Hepatocyte (in vitro differentiated cells): ENCODE results near the gene USP10.

Experiments used
- EZH2phosphoT487 ChIP-seq: fragments of 200-600 bp; sonication (generic); IDR thresholded peaks from one replicate; pipeline ENCODE4 v1.6.1; 2018; ENCODE audit warnings: antibody characterized with exemption, mild to moderate bottlenecking, low read depth, moderate library complexity; ENCODE audit not compliant: unreplicated experiment, severe bottlenecking
- TF ChIP-seq, protein P1 (sequence below): fragments of 200-600 bp; sonication (generic); IDR thresholded peaks from 2 replicates; pipeline ENCODE4 v1.5.1; 2016; ENCODE audit warnings: antibody characterized with exemption, mild to moderate bottlenecking; ENCODE audit not compliant: poor library complexity

GRCh38 chr16:84817613-84818012, 117.8 kb downstream of the USP10 start:
- TF ChIP-seq, protein P1, sequence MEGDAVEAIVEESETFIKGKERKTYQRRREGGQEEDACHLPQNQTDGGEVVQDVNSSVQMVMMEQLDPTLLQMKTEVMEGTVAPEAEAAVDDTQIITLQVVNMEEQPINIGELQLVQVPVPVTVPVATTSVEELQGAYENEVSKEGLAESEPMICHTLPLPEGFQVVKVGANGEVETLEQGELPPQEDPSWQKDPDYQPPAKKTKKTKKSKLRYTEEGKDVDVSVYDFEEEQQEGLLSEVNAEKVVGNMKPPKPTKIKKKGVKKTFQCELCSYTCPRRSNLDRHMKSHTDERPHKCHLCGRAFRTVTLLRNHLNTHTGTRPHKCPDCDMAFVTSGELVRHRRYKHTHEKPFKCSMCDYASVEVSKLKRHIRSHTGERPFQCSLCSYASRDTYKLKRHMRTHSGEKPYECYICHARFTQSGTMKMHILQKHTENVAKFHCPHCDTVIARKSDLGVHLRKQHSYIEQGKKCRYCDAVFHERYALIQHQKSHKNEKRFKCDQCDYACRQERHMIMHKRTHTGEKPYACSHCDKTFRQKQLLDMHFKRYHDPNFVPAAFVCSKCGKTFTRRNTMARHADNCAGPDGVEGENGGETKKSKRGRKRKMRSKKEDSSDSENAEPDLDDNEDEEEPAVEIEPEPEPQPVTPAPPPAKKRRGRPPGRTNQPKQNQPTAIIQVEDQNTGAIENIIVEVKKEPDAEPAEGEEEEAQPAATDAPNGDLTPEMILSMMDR = no peak
- TF ChIP-seq EZH2phosphoT487 = no peak
